LNCaP clone FGC (cell line): ENCODE measurements around the gene ZC3H13.

Source experiments
- DNase-seq: peaks from one replicate; pipeline ENCODE4 v3.0.0-alpha.2; 2011; ENCODE audit warnings: low read depth
- H3K4me3 ChIP-seq: 2 replicates; pipeline ENCODE4 v1.5.1; 2011; ENCODE audit warnings: mild to moderate bottlenecking, low read depth, low read length, control low read depth
- CTCF ChIP-seq: IDR thresholded peaks from 2 replicates; pipeline ENCODE4 v1.5.1; 2012; ENCODE audit warnings: mild to moderate bottlenecking; ENCODE audit not compliant: control insufficient read depth, insufficient read depth; ENCODE audit errors: extremely low read depth

Gene ZC3H13

GRCh38 chr13:46052319-46053161 lies at the start of gene ZC3H13:
ZC3H13 (minus strand) TSS chr13:46052746; CDS start chr13:46045507, 7,239 bp downstream.
- peak; percentile 91 for DNase-seq
- peak; percentile 11; the same call in 1 of the 2 replicates for TF ChIP-seq CTCF
- H3K4me3 ChIP-seq: peak within 1 kb of the TSS; percentile 91

- no peak for TF ChIP-seq CTCF
- no peak overlapping the region for H3K4me3 ChIP-seq
- DNase-seq: no peak
Observed at GRCh38 chr13:46102255-46102605, 49.7 kb upstream of the ZC3H13 start.

DNA sequence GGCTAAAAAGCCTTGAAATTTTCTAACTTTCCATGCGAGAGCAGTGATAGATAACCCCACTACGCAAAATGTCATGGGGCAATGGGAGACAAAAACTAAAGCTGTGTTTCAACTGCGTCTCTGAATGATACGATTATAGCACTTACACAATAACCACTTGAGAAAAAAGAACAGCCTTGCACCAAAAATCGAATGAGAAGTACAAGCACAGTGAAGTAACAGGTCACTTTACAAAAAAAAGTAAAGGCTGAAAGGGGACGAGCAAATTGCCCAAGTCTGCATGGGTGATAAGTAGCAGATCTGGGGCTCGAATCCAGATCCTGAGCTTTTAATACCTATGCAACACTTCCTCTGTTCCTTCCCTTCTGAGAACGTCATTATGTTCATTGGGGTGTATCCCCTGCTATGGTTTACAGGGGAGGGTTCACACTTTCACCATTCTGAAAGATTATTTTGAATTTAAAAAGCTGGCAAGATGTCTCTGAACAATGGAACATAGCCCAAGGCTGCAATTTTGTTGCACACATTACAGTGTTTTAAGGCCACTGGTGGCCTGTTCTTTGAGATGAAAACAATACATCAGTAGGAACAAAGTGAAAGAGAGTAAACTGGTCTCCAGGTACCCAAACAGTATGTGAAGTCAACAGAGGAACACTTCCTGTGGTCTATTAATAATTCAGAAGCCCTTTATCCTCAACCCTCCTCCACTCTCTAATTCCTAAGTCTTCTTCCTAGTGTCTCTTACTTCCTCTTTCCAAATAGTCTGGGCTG lies 49.1 kb upstream of the ZC3H13 start:
- DNase-seq: peak; percentile 17
- H3K4me3 ChIP-seq: no peak overlapping the region
- TF ChIP-seq CTCF: no peak

GRCh38 chr13:46101002-46101401 lies 48.5 kb upstream of the ZC3H13 start:
- TF ChIP-seq CTCF: no peak
- H3K4me3 ChIP-seq: no peak overlapping the region
- DNase-seq: no peak

DNA sequence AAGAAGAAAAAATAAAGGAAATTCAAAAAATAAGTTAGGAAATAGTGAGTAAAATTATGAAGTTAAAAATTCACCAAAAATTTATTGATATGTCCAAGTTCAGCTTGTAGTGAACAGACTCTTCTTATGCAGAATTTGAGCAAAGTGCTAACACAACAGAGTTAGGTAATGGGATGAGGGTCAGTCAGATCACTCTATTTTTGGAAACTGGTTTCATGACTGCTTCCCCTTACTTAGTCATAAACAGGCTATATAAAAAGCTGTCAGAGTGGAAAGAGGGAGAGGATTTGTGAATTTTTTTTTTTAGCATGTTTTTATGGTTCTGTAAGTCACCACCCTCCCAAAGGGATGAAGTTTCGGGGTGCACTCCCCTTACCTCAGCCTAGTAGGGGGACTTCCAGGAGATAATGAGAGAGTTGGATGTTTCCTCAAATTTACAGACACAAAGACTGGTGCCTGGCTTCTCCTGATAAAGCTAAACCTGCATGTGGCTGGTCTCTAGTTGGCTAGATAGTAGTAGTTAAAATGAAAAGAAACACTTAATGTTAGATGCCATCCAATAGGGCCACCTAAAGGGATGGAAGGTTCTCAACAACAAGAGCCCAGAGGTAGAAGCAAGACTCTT lies 47.8 kb upstream of the ZC3H13 start:
- no peak overlapping the region for H3K4me3 ChIP-seq
- TF ChIP-seq CTCF: no peak
- no peak for DNase-seq

GRCh38 chr13:46097663-46098062 lies 45.1 kb upstream of the ZC3H13 start:
- no peak for DNase-seq
- no peak overlapping the region for H3K4me3 ChIP-seq
- no peak for TF ChIP-seq CTCF
